ENCODE measurements around the gene PRICKLE2.

DNA sequence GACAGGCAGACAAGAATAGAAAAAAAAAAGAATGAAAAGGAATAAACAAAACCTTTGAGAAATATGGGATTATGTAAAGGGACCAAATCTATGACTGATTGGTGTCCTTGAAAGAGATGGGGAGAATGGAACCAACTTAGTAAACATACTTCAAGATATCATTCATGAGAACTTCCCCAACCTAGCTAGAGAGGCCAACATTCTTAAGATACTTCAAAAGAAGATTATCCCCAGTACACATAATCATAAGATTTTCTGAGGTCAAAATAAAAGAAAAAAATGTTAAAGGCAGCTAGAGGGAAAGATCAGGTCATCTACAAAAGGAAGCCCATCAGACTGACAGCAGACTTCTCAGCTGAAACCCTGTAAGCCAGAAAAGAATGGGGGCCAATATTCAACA lies 110.6 kb downstream of the PRICKLE2 start:
- TF ChIP-seq, protein P1, sequence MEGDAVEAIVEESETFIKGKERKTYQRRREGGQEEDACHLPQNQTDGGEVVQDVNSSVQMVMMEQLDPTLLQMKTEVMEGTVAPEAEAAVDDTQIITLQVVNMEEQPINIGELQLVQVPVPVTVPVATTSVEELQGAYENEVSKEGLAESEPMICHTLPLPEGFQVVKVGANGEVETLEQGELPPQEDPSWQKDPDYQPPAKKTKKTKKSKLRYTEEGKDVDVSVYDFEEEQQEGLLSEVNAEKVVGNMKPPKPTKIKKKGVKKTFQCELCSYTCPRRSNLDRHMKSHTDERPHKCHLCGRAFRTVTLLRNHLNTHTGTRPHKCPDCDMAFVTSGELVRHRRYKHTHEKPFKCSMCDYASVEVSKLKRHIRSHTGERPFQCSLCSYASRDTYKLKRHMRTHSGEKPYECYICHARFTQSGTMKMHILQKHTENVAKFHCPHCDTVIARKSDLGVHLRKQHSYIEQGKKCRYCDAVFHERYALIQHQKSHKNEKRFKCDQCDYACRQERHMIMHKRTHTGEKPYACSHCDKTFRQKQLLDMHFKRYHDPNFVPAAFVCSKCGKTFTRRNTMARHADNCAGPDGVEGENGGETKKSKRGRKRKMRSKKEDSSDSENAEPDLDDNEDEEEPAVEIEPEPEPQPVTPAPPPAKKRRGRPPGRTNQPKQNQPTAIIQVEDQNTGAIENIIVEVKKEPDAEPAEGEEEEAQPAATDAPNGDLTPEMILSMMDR (conservative IDR thresholded peaks at IDR 0.05; ENCODE audit: low read depth in 2 of 2) = no peak
- TF ChIP-seq CREB1 (CRISPR knock-in tag; IDR thresholded peaks at IDR 0.05; ENCODE audit: low read depth) = no peak
- no peak for TF ChIP-seq POLR2AphosphoS5 (IDR thresholded peaks at IDR 0.05; ENCODE audit: low read depth)
- TF ChIP-seq EZH2 (IDR thresholded peaks at IDR 0.05; ENCODE audit: low read depth, unreplicated experiment) = no peak
- TF ChIP-seq, protein P2, sequence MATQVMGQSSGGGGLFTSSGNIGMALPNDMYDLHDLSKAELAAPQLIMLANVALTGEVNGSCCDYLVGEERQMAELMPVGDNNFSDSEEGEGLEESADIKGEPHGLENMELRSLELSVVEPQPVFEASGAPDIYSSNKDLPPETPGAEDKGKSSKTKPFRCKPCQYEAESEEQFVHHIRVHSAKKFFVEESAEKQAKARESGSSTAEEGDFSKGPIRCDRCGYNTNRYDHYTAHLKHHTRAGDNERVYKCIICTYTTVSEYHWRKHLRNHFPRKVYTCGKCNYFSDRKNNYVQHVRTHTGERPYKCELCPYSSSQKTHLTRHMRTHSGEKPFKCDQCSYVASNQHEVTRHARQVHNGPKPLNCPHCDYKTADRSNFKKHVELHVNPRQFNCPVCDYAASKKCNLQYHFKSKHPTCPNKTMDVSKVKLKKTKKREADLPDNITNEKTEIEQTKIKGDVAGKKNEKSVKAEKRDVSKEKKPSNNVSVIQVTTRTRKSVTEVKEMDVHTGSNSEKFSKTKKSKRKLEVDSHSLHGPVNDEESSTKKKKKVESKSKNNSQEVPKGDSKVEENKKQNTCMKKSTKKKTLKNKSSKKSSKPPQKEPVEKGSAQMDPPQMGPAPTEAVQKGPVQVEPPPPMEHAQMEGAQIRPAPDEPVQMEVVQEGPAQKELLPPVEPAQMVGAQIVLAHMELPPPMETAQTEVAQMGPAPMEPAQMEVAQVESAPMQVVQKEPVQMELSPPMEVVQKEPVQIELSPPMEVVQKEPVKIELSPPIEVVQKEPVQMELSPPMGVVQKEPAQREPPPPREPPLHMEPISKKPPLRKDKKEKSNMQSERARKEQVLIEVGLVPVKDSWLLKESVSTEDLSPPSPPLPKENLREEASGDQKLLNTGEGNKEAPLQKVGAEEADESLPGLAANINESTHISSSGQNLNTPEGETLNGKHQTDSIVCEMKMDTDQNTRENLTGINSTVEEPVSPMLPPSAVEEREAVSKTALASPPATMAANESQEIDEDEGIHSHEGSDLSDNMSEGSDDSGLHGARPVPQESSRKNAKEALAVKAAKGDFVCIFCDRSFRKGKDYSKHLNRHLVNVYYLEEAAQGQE (IDR thresholded peaks at IDR 0.05; ENCODE audit: unreplicated experiment) = no peak
- TF ChIP-seq EZH2phosphoT487 (IDR thresholded peaks at IDR 0.05; ENCODE audit: unreplicated experiment) = no peak

All from GM23338 (cell line).